ENCODE results near the gene SEC24D.

The SEC24D gene

GRCh38 chr4:118756958-118757357 lies 79.0 kb downstream of the SEC24D start:
- no peak overlapping the region for H3K4me3 ChIP-seq (ENCODE audit: insufficient read depth, low read length, poor library complexity, severe bottlenecking)
- H4K20me1 ChIP-seq (ENCODE audit: low read depth, low read length) = no peaks in the 10 kb centered on the region

GRCh38 chr4:118756429-118756828 lies 79.5 kb downstream of the SEC24D start:
- no peak overlapping the region for H3K4me2 ChIP-seq (ENCODE audit: low read depth, low read length, poor library complexity, severe bottlenecking)
- no peaks in the 10 kb centered on the region for H3K9me2 ChIP-seq (replicated peaks; ENCODE audit: insufficient read depth, low read length)
- no peaks in the 10 kb centered on the region for H3K79me2 ChIP-seq (ENCODE audit: insufficient read depth, low read length)
- H3K27me3 ChIP-seq (ENCODE audit: low read length) = no peaks in the 10 kb centered on the region
- no peak overlapping the region for H3K4me3 ChIP-seq (ENCODE audit: insufficient read depth, low read length, poor library complexity, severe bottlenecking)
- TF ChIP-seq CTCF (IDR thresholded peaks at IDR 0.05; ENCODE audit: insufficient read depth, low read length, poor library complexity, severe bottlenecking) (no peak), EZH2phosphoT487 (conservative IDR thresholded peaks at IDR 0.05; ENCODE audit: low read length) (no peak)
- no peaks in the 10 kb centered on the region for H4K20me1 ChIP-seq (ENCODE audit: low read depth, low read length)
- no peaks in the 10 kb centered on the region for H3K9me3 ChIP-seq (ENCODE audit: insufficient read depth, low read length)
- 0 out of 2 replicates have a peak, but pooled peaks cover 10% of the 10 kb centered on the region for H3K36me3 ChIP-seq (ENCODE audit: low read length)
- H3K27ac ChIP-seq (ENCODE audit: low read depth, low read length) = no peak overlapping the region
- no peak overlapping the region for H2AFZ ChIP-seq (ENCODE audit: low read depth, low read length, severe bottlenecking)
- H3K9ac ChIP-seq (ENCODE audit: low read length) = no peak overlapping the region
- H3F3A ChIP-seq (ENCODE audit: insufficient read depth) = peaks cover 23% of the 10 kb centered on the region

More at GRCh38 chr4:118756958-118757357, 79.0 kb downstream of the SEC24D start:
- Histone ChIP-seq H3K9me3 (ENCODE audit: insufficient read depth, low read length) (no peaks in the 10 kb centered on the region), H3K36me3 (ENCODE audit: low read length) (0 out of 2 replicates have a peak, but pooled peaks cover 10% of the 10 kb centered on the region), H3K27me3 (ENCODE audit: low read length) (no peaks in the 10 kb centered on the region), H3K79me2 (ENCODE audit: insufficient read depth, low read length) (no peaks in the 10 kb centered on the region), H3K9me2 (replicated peaks; ENCODE audit: insufficient read depth, low read length) (no peaks in the 10 kb centered on the region), H3K4me2 (ENCODE audit: low read depth, low read length, poor library complexity, severe bottlenecking) (no peak overlapping the region), H3K27ac (ENCODE audit: low read depth, low read length) (peak overlapping the region; percentile 92), H3K9ac (ENCODE audit: low read length) (no peak overlapping the region), H2AFZ (ENCODE audit: low read depth, low read length, severe bottlenecking) (no peak overlapping the region), H3F3A (ENCODE audit: insufficient read depth) (peaks cover 23% of the 10 kb centered on the region)
- TF ChIP-seq EZH2phosphoT487 (conservative IDR thresholded peaks at IDR 0.05; ENCODE audit: low read length) (no peak), CTCF (IDR thresholded peaks at IDR 0.05; ENCODE audit: insufficient read depth, low read length, poor library complexity, severe bottlenecking) (no peak)

GRCh38 chr4:118755438-118756226 lies 80.3 kb downstream of the SEC24D start:
- Histone ChIP-seq H3K27ac (ENCODE audit: low read depth, low read length) (no peak overlapping the region), H3K27me3 (ENCODE audit: low read length) (no peaks in the 10 kb centered on the region), H3F3A (ENCODE audit: insufficient read depth) (peaks cover 23% of the 10 kb centered on the region), H3K4me3 (ENCODE audit: insufficient read depth, low read length, poor library complexity, severe bottlenecking) (no peak overlapping the region), H4K20me1 (ENCODE audit: low read depth, low read length) (no peaks in the 10 kb centered on the region), H3K36me3 (ENCODE audit: low read length) (0 out of 2 replicates have a peak, but pooled peaks cover 10% of the 10 kb centered on the region), H3K9ac (ENCODE audit: low read length) (no peak overlapping the region), H3K9me3 (ENCODE audit: insufficient read depth, low read length) (no peaks in the 10 kb centered on the region), H3K79me2 (ENCODE audit: insufficient read depth, low read length) (no peaks in the 10 kb centered on the region), H2AFZ (ENCODE audit: low read depth, low read length, severe bottlenecking) (no peak overlapping the region), H3K9me2 (replicated peaks; ENCODE audit: insufficient read depth, low read length) (no peaks in the 10 kb centered on the region), H3K4me2 (ENCODE audit: low read depth, low read length, poor library complexity, severe bottlenecking) (no peak overlapping the region)
- TF ChIP-seq EZH2phosphoT487 (conservative IDR thresholded peaks at IDR 0.05; ENCODE audit: low read length) (no peak), CTCF (IDR thresholded peaks at IDR 0.05; ENCODE audit: insufficient read depth, low read length, poor library complexity, severe bottlenecking) (no peak)

Data from SU-DHL-6 (cell line).